HPDE6-E6E7 (cell line): ENCODE results near the gene PRSS48.
"Not testable (repeated sequence)": the region's sequence is repeated elsewhere in the genome, so short reads cannot be mapped to it uniquely, and the experiment has no call there.

Experiments used
- DNase-seq: peaks from one replicate; pipeline ENCODE4 v3.0.0; 2011; ENCODE audit warnings: missing footprints; ENCODE audit errors: extremely low spot score

The PRSS48 gene

GRCh38 chr4:151260526-151260925 lies 16.4 kb upstream of the PRSS48 start:
- DNase-seq, result no peak

GRCh38 chr4:151263455-151263854 lies 13.5 kb upstream of the PRSS48 start:
- DNase-seq, result no peak

- no peak for DNase-seq
These were observed 10.5 kb upstream of the PRSS48 start for GRCh38 chr4:151266497-151266896.

- DNase-seq, result no peak
These were observed 9.9 kb upstream of the PRSS48 start for GRCh38 chr4:151267104-151267503.

GRCh38 chr4:151267822-151268535 lies 9.0 kb upstream of the PRSS48 start:
- DNase-seq, result no peak

- not testable (repeated sequence) for DNase-seq
These were observed 8.1 kb upstream of the PRSS48 start for GRCh38 chr4:151268905-151269304.

- DNase-seq, result no peak
These were observed 7.7 kb downstream of the PRSS48 start for GRCh38 chr4:151284534-151285245.

- no peak for DNase-seq
These were observed 10.4 kb downstream of the PRSS48 start for GRCh38 chr4:151287409-151287808.

GRCh38 chr4:151291485-151291884 lies 14.5 kb downstream of the PRSS48 start:
- DNase-seq, result no peak

GRCh38 chr4:151292038-151292437 lies 15.1 kb downstream of the PRSS48 start:
- no peak for DNase-seq

GRCh38 chr4:151294833-151295496 lies 18.0 kb downstream of the PRSS48 start:
- no peak for DNase-seq

- no peak for DNase-seq
These were observed 19.3 kb downstream of the PRSS48 start for GRCh38 chr4:151296227-151296626.

GRCh38 chr4:151297170-151297569 lies 20.2 kb downstream of the PRSS48 start:
- DNase-seq, result no peak

GRCh38 chr4:151302432-151302831 lies 25.5 kb downstream of the PRSS48 start:
- DNase-seq, result no peak

- DNase-seq, result no peak
These were observed 27.3 kb downstream of the PRSS48 start for GRCh38 chr4:151304226-151304625.

GRCh38 chr4:151304755-151305154 lies 27.8 kb downstream of the PRSS48 start:
- DNase-seq, result no peak

GRCh38 chr4:151310124-151310728 lies 33.3 kb downstream of the PRSS48 start:
- no peak for DNase-seq

- no peak for DNase-seq
These were observed 36.5 kb downstream of the PRSS48 start for GRCh38 chr4:151313306-151314009.

GRCh38 chr4:151314010-151314355 lies 37.0 kb downstream of the PRSS48 start:
- DNase-seq, result no peak

GRCh38 chr4:151314479-151314878 lies 37.5 kb downstream of the PRSS48 start:
- DNase-seq, result no peak

GRCh38 chr4:151315212-151315886 lies 38.4 kb downstream of the PRSS48 start:
- DNase-seq, result no peak
